Stimulated activated CD8-positive, alpha-beta memory T cell treated with anti-CD3 and anti-CD28 coated beads, Interleukin-12 subunit alpha, Interleukin-12 subunit beta, amount 100 ng/mL, for 1 hour (primary cell): ENCODE measurements around the gene AHR.
A peak's percentile ranks its signal among the peaks of the same experiment; 100 is the strongest.

Experiments
- DNase-seq: peaks from one replicate; pipeline ENCODE4 v3.0.0-alpha.2; 2020; ENCODE audit warnings: low read depth

Gene AHR

GRCh38 chr7:17298102-17298839 is at the start of gene AHR:
TSS of gene AHR (plus strand) at chr7:17298652. CDS start at chr7:17299265, 613 bp downstream.
- peak; percentile 82 for DNase-seq

GRCh38 chr7:17253885-17254284 is 44.6 kb upstream of the AHR start:
- no peak for DNase-seq

GRCh38 chr7:17255926-17256325 is 42.5 kb upstream of the AHR start:
- no peak for DNase-seq

GRCh38 chr7:17256375-17256774 is 42.1 kb upstream of the AHR start:
- DNase-seq = no peak

GRCh38 chr7:17266565-17266964 is 31.9 kb upstream of the AHR start:
- no peak for DNase-seq

GRCh38 chr7:17269341-17270221 is 28.9 kb upstream of the AHR start:
- DNase-seq = no peak

GRCh38 chr7:17274551-17275245 is 23.8 kb upstream of the AHR start:
- no peak for DNase-seq

GRCh38 chr7:17275749-17276671 is 22.4 kb upstream of the AHR start:
- no peak for DNase-seq

GRCh38 chr7:17279061-17279460 is 19.4 kb upstream of the AHR start:
- DNase-seq = no peak

GRCh38 chr7:17289074-17289645 is 9.3 kb upstream of the AHR start:
- no peak for DNase-seq

- no peak for DNase-seq
Measured at GRCh38 chr7:17292843-17293242, 5.6 kb upstream of the AHR start.

- no peak for DNase-seq
Measured at GRCh38 chr7:17293481-17293880, 5.0 kb upstream of the AHR start.

- no peak for DNase-seq
Measured at GRCh38 chr7:17297243-17297642, 1.2 kb upstream of the AHR start.

- DNase-seq = peak; percentile 33
Measured at GRCh38 chr7:17298840-17299482, 509 bp downstream of the AHR start.

GRCh38 chr7:17299483-17299991 is 1.1 kb downstream of the AHR start:
- no peak for DNase-seq

- no peak for DNase-seq
Measured at GRCh38 chr7:17300012-17300411, 1.6 kb downstream of the AHR start.

- DNase-seq = no peak
Measured at GRCh38 chr7:17300437-17300836, 2.0 kb downstream of the AHR start.

GRCh38 chr7:17301471-17302456 is 3.3 kb downstream of the AHR start:
- DNase-seq = peak; percentile 40

GRCh38 chr7:17302575-17303142 is 4.2 kb downstream of the AHR start:
- DNase-seq = no peak
